ENCODE measurements around the gene IL27RA. TPM values are rescaled to one million over a fixed set of nuclear protein-coding genes. Genes with fewer than 3 reads are reported as not detected.
A peak's percentile ranks its signal among the peaks of the same experiment; 100 is the strongest.

IL27RA gene
- 2.0 TPM for total RNA-seq
- 4.8 TPM for polyA plus RNA-seq

DNA sequence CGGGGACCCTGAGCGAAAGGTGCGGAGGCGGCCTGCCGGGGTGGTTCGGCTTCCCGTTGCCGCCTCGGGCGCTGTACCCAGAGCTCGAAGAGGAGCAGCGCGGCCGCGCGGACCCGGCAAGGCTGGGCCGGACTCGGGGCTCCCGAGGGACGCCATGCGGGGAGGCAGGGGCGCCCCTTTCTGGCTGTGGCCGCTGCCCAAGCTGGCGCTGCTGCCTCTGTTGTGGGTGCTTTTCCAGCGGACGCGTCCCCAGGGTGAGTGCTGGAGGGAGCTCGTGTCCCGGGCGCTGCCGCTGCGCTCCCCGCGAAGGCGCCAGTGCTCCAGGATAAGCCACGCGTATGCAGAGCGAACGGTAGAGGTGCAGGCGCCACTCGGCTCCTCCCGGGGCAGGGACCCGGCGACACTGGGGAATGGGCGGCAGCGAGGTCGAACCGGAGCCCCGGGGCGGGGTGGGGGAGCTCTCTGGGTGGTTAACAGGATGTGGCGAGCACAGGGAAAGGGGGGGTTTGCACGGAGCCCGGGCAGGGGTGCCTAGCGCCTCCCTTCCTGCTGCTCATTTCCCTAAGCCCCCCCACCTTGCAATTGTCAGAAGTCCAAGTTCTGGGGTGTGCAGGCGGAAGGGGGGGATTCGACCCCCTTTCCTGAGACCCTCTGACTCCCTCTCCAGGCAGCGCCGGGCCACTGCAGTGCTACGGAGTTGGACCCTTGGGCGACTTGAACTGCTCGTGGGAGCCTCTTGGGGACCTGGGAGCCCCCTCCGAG lies at the start of gene IL27RA:
Gene IL27RA, plus strand, starts transcription at position 44 of the 762 bp plus-strand sequence. Its CDS starts 111 bp downstream, at position 155.
- peak within 1 kb of the TSS; percentile 51 for H3K4me3 ChIP-seq (ENCODE audit: low read depth, low read length)
- DNase-seq (ENCODE audit: extremely low spot score): no peak
- WGBS: under 1% methylated on average over 63 of the region's 63 CpGs
- peaks cover 2% of the 10 kb centered on the region for H3K36me3 ChIP-seq (ENCODE audit: insufficient read depth)
- H3K4me1 ChIP-seq (ENCODE audit: insufficient read depth): no peaks in the 10 kb centered on the region
- H3K27ac ChIP-seq (ENCODE audit: low read depth): peak within 1 kb of the TSS; percentile 74

DNA sequence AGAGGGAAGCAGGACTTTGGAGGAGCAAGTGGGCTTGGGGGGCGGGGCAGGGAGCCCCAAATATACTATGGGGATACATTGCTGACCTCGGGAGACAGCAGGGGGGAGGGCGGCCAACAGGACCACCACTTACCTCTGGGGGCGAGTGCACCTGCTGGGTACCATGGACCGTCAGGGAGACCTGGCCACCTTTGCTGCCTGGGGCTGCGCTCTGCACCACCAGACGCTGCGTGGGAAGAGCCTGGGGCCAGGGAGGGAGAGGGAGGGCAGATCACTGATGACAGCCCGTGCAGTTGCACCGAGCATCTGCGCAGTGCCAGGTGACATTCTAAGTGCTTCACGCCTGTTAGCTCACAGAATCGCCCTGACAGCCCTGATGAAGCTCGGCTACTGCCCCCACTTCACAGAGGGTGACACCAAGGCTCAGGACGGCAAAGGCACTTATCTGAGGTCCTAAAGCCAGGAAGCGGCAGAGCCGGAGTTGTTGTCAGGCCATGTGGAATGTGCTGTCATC lies 49.5 kb upstream of the IL27RA start:
- Histone ChIP-seq H3K4me1 (ENCODE audit: insufficient read depth) (no peaks in the 10 kb centered on the region), H3K36me3 (ENCODE audit: insufficient read depth) (no peaks in the 10 kb centered on the region), H3K27ac (ENCODE audit: low read depth) (no peak overlapping the region), H3K4me3 (ENCODE audit: low read depth, low read length) (no peak overlapping the region)
- DNase-seq (ENCODE audit: extremely low spot score): no peak
- 97% methylated on average over 17 of the region's 17 CpGs for WGBS

GRCh38 chr19:13982773-13983172 lies 48.8 kb upstream of the IL27RA start:
- H3K36me3 ChIP-seq (ENCODE audit: insufficient read depth): no peaks in the 10 kb centered on the region
- H3K27ac ChIP-seq (ENCODE audit: low read depth): no peak overlapping the region
- no peak overlapping the region for H3K4me3 ChIP-seq (ENCODE audit: low read depth, low read length)
- H3K4me1 ChIP-seq (ENCODE audit: insufficient read depth): no peaks in the 10 kb centered on the region
- 99% methylated on average over 9 of the region's 9 CpGs for WGBS
- no peak for DNase-seq (ENCODE audit: extremely low spot score)

DNA sequence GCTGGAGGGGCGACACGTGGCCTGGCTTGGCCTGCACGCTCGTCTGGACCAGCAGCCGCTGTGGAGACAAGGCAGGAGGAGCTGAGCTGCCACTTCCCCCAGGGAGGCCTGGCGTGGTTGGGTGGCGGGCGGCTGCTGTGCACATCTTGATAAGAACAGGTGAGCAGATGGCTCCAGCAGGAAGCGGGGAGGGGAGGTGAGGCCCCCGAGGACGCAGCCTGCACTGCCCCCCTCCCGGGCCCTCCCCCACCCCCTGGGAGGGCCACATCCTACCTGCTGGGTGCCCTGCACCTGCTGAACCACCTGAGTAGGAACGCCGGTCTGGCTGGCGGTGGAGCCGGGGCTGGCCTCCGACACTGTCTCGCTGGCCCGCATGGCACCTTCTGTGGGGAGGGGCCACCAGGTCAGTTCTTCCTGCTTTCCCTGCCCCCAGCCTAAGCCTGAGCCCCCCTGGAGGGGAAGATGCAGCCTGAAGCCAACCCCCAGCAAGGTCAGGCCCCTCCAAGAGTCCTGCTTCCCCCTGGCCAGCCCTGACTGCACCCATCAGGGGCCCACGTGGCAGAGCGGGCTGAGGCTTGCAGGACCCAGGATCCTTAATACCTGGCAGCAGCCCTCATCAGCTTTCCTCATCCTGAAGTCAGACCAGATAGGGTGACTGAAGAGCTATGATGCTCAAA lies 48.2 kb upstream of the IL27RA start:
- H3K4me3 ChIP-seq (ENCODE audit: low read depth, low read length): no peak overlapping the region
- no peaks in the 10 kb centered on the region for H3K4me1 ChIP-seq (ENCODE audit: insufficient read depth)
- 84% methylated on average over 21 of the region's 21 CpGs for whole genome bisulfite sequencing
- H3K27ac ChIP-seq (ENCODE audit: low read depth): no peak overlapping the region
- no peak for DNase-seq (ENCODE audit: extremely low spot score)
- no peaks in the 10 kb centered on the region for H3K36me3 ChIP-seq (ENCODE audit: insufficient read depth)

GRCh38 chr19:13984186-13984585 lies 47.4 kb upstream of the IL27RA start:
- DNase-seq (ENCODE audit: extremely low spot score): no peak
- 73% methylated on average over 15 of the region's 15 CpGs for whole genome bisulfite sequencing
- no peak overlapping the region for H3K4me3 ChIP-seq (ENCODE audit: low read depth, low read length)
- no peaks in the 10 kb centered on the region for H3K36me3 ChIP-seq (ENCODE audit: insufficient read depth)
- H3K27ac ChIP-seq (ENCODE audit: low read depth): no peak overlapping the region
- no peaks in the 10 kb centered on the region for H3K4me1 ChIP-seq (ENCODE audit: insufficient read depth)

DNA sequence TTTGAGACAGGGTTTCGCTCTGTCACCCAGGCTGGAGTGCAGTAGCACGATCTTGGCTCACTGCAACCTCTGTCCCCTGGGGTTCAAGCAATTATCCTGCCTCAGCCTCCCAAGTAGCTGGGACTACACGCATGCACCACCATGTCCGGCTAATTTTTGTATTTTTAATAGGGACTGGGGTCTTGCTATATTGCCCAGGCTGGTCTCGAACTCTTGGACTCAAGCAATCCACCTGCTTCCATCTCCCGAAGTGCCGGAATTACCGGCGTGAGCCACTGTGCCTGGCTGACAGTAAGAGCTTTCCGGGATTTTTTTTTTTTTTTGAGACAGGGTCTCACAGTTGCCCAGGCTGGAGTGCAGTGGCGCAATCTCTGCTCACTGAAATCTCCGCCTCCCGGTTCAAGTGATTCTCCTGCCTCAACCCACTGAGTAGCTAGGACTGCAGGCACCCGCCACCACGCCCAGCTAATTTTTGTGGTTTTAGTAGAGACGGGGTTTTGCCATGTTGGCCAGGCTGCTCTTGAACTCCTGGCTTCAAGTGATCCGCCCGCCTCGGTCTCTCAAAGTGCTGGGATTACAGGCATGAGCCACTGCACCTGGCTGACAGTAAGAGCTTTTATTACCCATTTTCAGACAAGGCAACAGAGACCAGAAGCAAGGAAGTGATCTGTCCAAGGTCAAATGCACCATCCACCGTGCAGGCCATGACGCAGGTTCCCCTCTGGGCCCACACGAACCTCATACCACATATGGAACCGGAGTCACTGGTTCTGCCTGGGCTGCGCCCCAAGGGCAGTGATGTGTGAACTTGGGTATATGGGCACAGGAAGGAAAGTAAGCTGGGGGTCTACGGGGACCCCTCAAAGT lies 46.5 kb upstream of the IL27RA start:
- no peaks in the 10 kb centered on the region for H3K36me3 ChIP-seq (ENCODE audit: insufficient read depth)
- no peak for DNase-seq (ENCODE audit: extremely low spot score)
- no peaks in the 10 kb centered on the region for H3K4me1 ChIP-seq (ENCODE audit: insufficient read depth)
- 88% methylated on average over 25 of the region's 25 CpGs for WGBS
- H3K4me3 ChIP-seq (ENCODE audit: low read depth, low read length): no peak overlapping the region
- no peak overlapping the region for H3K27ac ChIP-seq (ENCODE audit: low read depth)

GRCh38 chr19:13985771-13986347 lies 45.7 kb upstream of the IL27RA start:
- Histone ChIP-seq H3K36me3 (ENCODE audit: insufficient read depth) (no peaks in the 10 kb centered on the region), H3K4me1 (ENCODE audit: insufficient read depth) (no peaks in the 10 kb centered on the region), H3K4me3 (ENCODE audit: low read depth, low read length) (no peak overlapping the region), H3K27ac (ENCODE audit: low read depth) (peak overlapping the region; percentile 46)
- no peak for DNase-seq (ENCODE audit: extremely low spot score)
- 81% methylated on average over 10 of the region's 10 CpGs for WGBS

DNA sequence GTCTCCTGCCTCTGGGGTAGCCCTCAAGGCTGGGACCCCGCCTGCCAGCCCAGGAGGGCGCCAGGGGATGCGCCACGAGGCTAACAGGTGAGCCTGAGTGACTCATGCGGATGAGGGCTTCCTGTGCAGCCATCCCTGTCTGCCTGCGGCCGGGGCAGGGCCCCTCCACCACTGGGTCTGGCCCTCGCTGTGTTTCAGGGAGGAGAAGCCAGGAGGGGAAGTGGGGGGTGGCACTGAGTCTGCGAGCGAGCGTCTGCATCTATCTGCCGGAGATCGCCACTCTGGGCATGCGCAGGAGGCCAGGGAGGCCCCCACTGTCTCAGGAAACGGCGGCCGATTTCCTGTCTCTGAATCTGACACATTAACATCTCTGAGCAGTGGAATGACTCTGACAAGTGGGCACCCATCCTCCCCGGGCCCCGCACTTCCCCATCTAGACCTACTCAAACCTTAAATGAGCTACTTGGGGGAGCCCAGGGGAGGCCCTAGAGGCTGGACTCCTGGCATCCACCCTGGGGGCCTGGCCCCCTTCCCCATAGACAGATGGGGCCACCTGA lies 45.1 kb upstream of the IL27RA start:
- peak overlapping the region; percentile 72 for H3K27ac ChIP-seq (ENCODE audit: low read depth)
- DNase-seq (ENCODE audit: extremely low spot score): no peak
- H3K4me1 ChIP-seq (ENCODE audit: insufficient read depth): no peaks in the 10 kb centered on the region
- H3K36me3 ChIP-seq (ENCODE audit: insufficient read depth): no peaks in the 10 kb centered on the region
- WGBS: 25% methylated on average over 19 of the region's 19 CpGs
- no peak overlapping the region for H3K4me3 ChIP-seq (ENCODE audit: low read depth, low read length)

- WGBS: 68% methylated on average over 17 of the region's 17 CpGs
- Histone ChIP-seq H3K36me3 (ENCODE audit: insufficient read depth) (no peaks in the 10 kb centered on the region), H3K4me3 (ENCODE audit: low read depth, low read length) (no peak overlapping the region), H3K4me1 (ENCODE audit: insufficient read depth) (no peaks in the 10 kb centered on the region), H3K27ac (ENCODE audit: low read depth) (peak overlapping the region; percentile 72)
- no peak for DNase-seq (ENCODE audit: extremely low spot score)
Measured at GRCh38 chr19:13987101-13987890, 44.3 kb upstream of the IL27RA start.

DNA sequence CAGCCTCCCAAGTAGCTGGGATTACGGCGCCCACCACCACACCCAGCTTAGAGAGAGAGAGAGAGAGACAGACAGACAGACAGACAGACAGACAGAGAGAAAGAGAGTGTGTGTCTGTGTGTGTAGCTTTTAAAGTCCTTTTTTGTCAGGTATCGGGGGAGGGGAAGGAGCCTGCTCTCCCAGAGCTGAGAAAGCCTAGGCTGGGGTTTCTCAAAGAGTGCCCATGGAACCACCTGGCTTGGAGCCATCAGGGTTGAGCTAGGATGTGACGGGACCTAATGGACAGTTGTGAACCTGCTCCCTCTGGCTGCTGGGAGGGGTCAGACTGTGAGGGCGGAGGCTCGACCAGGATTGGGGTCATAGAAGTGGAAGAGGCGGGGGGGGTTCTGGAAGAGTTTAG lies 42.1 kb upstream of the IL27RA start:
- 88% methylated on average over 7 of the region's 7 CpGs for WGBS
- Histone ChIP-seq H3K27ac (ENCODE audit: low read depth) (no peak overlapping the region), H3K4me1 (ENCODE audit: insufficient read depth) (no peaks in the 10 kb centered on the region), H3K4me3 (ENCODE audit: low read depth, low read length) (no peak overlapping the region), H3K36me3 (ENCODE audit: insufficient read depth) (no peaks in the 10 kb centered on the region)
- DNase-seq (ENCODE audit: extremely low spot score): no peak

GRCh38 chr19:13990085-13990484 lies 41.5 kb upstream of the IL27RA start:
- WGBS: 90% methylated on average over 8 of the region's 8 CpGs
- Histone ChIP-seq H3K4me3 (ENCODE audit: low read depth, low read length) (no peak overlapping the region), H3K36me3 (ENCODE audit: insufficient read depth) (no peaks in the 10 kb centered on the region), H3K27ac (ENCODE audit: low read depth) (no peak overlapping the region), H3K4me1 (ENCODE audit: insufficient read depth) (no peaks in the 10 kb centered on the region)
- DNase-seq (ENCODE audit: extremely low spot score): no peak

GRCh38 chr19:13992025-13992424 lies 39.5 kb upstream of the IL27RA start:
- no peaks in the 10 kb centered on the region for H3K4me1 ChIP-seq (ENCODE audit: insufficient read depth)
- DNase-seq (ENCODE audit: extremely low spot score): no peak
- no peaks in the 10 kb centered on the region for H3K36me3 ChIP-seq (ENCODE audit: insufficient read depth)
- WGBS: 94% methylated on average over 7 of the region's 7 CpGs
- H3K4me3 ChIP-seq (ENCODE audit: low read depth, low read length): no peak overlapping the region
- no peak overlapping the region for H3K27ac ChIP-seq (ENCODE audit: low read depth)

Data from urinary bladder (tissue), 4 donors.